HepG2 (cell line): ENCODE data around the gene MCM8. TPM values are rescaled to one million over a fixed set of nuclear protein-coding genes. Genes with fewer than 3 reads are reported as not detected.

Experiments used
- ATAC-seq: fragments of 200-7000 bp; cut with Tn5 transposase; 3 replicates; pipeline ENCODE4 v1.9.1; 2020; ENCODE audit warnings: mild to moderate bottlenecking, moderate library complexity
- BruUV-seq: library from RNA; stranded (reverse); fragments of 400-500 nt; replicated peaks from 2 replicates; lab custom pipeline; 2021; lab: Mats Ljungman, UMichigan
- CTCF ChIA-PET: fragments of 300-600 bp; formaldehyde crosslinking; extraction: SDS; loops from one replicate; lab custom pipeline; 2021; ENCODE audit warnings: low total read pairs, inconsistent platforms, low intra/inter-chr PET ratio; lab: Yijun Ruan, JAX
- POLR2A ChIA-PET: fragments of 350-600 bp; sonication (Branson Sonifier 250); formaldehyde crosslinking; loops from one replicate; lab custom pipeline; 2020; ENCODE audit warnings: antibody characterized with exemption, inconsistent platforms; lab: Yijun Ruan, JAX
- DNase-seq: peaks from one replicate; pipeline ENCODE4 v3.0.0-alpha.2; 2015; ENCODE audit warnings: low spot score
- FAIRE-seq: peaks from 3 replicates; lab custom pipeline; 2011; peaks lifted over from hg19 to GRCh38; lab: Jason Lieb, UNC
- H2AFZ ChIP-seq: one replicate; pipeline ENCODE4 v1.6.1; 2011; ENCODE audit warnings: low read length, inconsistent platforms
- H3K27ac ChIP-seq: fragments of 300-600 bp; 3 replicates; pipeline ENCODE4 v1.8.0; 2011; ENCODE audit warnings: mixed run types, mild to moderate bottlenecking, mixed read lengths, low read length, inconsistent platforms; ENCODE audit not compliant: insufficient read depth; ENCODE audit errors: extremely low read length
- H3K27me3 ChIP-seq, 2 experiments: fragments of 200-600 bp in 1 of 2; 2 replicates in 1 of 2; 3 replicates in 1 of 2; pipeline versions ENCODE4 v1.6.0 to v1.8.0; 2011; ENCODE audit warnings: low read length in 2 of 2, mild to moderate bottlenecking in 2 of 2, moderate library complexity in 2 of 2, inconsistent platforms in 1 of 2; ENCODE audit not compliant: insufficient read depth in 2 of 2, control insufficient read depth in 1 of 2
- H3K36me3 ChIP-seq, 2 experiments: fragments of 200-600 bp in 1 of 2; replicated peaks in 1 of 2; 2 replicates in 1 of 2; 3 replicates in 1 of 2; pipeline versions ENCODE4 v1.5.1 to v1.8.0; 2011; ENCODE audit warnings: low read length in 2 of 2, inconsistent platforms in 1 of 2; ENCODE audit not compliant: insufficient read depth in 2 of 2, control insufficient read depth in 1 of 2
- H3K4me1 ChIP-seq: 2 replicates; pipeline ENCODE4 v1.5.1; 2012; ENCODE audit warnings: low read length, inconsistent platforms; ENCODE audit not compliant: insufficient read depth
- H3K4me2 ChIP-seq: 2 replicates; pipeline ENCODE4 v1.6.0; 2011; ENCODE audit warnings: low read depth, low read length, inconsistent platforms
- H3K4me3 ChIP-seq, 3 experiments: fragments of 200-600 bp in 1 of 3; sonication (generic), shearing (Covaris generic) in 1 of 3; replicated peaks in 1 of 3; 2 replicates each; pipeline ENCODE4 v1.5.1; 2011 to 2016; ENCODE audit warnings: low read length in 3 of 3, inconsistent platforms in 2 of 3, low read depth in 2 of 3, mild to moderate bottlenecking in 2 of 3, control low read depth in 1 of 3, mixed read lengths in 1 of 3; ENCODE audit not compliant: insufficient read depth in 1 of 3
- H3K79me2 ChIP-seq: one replicate; pipeline ENCODE4 v1.6.1; 2011; ENCODE audit warnings: low read length, inconsistent platforms; ENCODE audit not compliant: insufficient read depth
- H3K9ac ChIP-seq: 2 replicates; pipeline ENCODE4 v1.6.0; 2011; ENCODE audit warnings: mild to moderate bottlenecking, low read depth, low read length, inconsistent platforms; ENCODE audit not compliant: insufficient read depth
- H3K9me3 ChIP-seq: 2 replicates; pipeline ENCODE4 v1.5.1; 2012; ENCODE audit warnings: mild to moderate bottlenecking, low read length
- H4K20me1 ChIP-seq: 2 replicates; pipeline ENCODE4 v1.6.0; 2011; ENCODE audit warnings: inconsistent platforms, mild to moderate bottlenecking, low read length, moderate library complexity; ENCODE audit not compliant: insufficient read depth
- ATF7 ChIP-seq, 2 experiments: fragments of 450-650 bp in 1 of 2; sonication (generic) in 1 of 2; formaldehyde crosslinking in 1 of 2; IDR thresholded peaks; 2 replicates each; pipeline versions ENCODE4 v1.4.0 to v1.6.1; 2016 to 2020; ENCODE audit warnings: antibody characterized with exemption in 1 of 2, mild to moderate bottlenecking in 1 of 2, missing genetic modification reagents in 1 of 2
- HIVEP1 ChIP-seq: sonication (generic); formaldehyde crosslinking; IDR thresholded peaks from 2 replicates; pipeline ENCODE4 v1.4.0; 2020; ENCODE audit warnings: mild to moderate bottlenecking, missing genetic modification reagents
- SMYD3 ChIP-seq: sonication (generic); formaldehyde crosslinking; IDR thresholded peaks from 2 replicates; pipeline ENCODE4 v1.8.1; 2023; ENCODE audit warnings: mild to moderate bottlenecking, missing genetic modification reagents
- WGBS: methylation state at CpG from one replicate; pipeline ENCODE4 v1.1.6; 2017; ENCODE audit warnings: low lambda C conversion rate; 5-methylcytosine and 5-hydroxymethylcytosine counted together
- in situ Hi-C: cut with HindIII; loops from 2 replicates; pipeline ENCODE4 v1.10.0; 2017; ENCODE audit warnings: low pct_unique_long_range_greater_than_20kb; ENCODE audit not compliant: extremely low pct_ligation_motif_present
- intact Hi-C: fragments of 100-400 bp; cut with micrococcal nuclease; formaldehyde crosslinking; loops from one replicate; pipeline ENCODE4 v1.10.0; 2022; ENCODE audit not compliant: unreplicated experiment
- polyA plus RNA-seq, 8 experiments: library from polyadenylated mRNA; depleted of rRNA in 3 of 8; stranded (reverse) in 7 of 8; unstranded in 1 of 8; fragments of >200 nt; fragmentation: Illumina TruSeq in 4 of 8; extraction: Trizol in 4 of 8; gene quantifications; 2 replicates each; pipeline versions ENCODE4 v1.2.1 to v1.2.3, GENCODE V29; 2011 to 2016; ENCODE audit warnings: low read depth in 4 of 8, missing spikeins in 1 of 8, mixed read lengths in 1 of 8; ENCODE audit not compliant: insufficient read depth in 1 of 8
- total RNA-seq, 5 experiments: library from RNA; depleted of rRNA; stranded (reverse); fragments of >200 nt; fragmentation: Illumina TruSeq; extraction: Trizol; gene quantifications; 2 replicates each; pipeline ENCODE4 v1.2.3, GENCODE V29; 2016; ENCODE audit warnings: low read depth in 1 of 5

MCM8 gene
- total and polyA plus RNA-seq, 2 of the 13 experiments (the other 11 are each of a cell fraction or from before 2014, with no cell fraction given): 11.5 to 59.3 TPM

DNA sequence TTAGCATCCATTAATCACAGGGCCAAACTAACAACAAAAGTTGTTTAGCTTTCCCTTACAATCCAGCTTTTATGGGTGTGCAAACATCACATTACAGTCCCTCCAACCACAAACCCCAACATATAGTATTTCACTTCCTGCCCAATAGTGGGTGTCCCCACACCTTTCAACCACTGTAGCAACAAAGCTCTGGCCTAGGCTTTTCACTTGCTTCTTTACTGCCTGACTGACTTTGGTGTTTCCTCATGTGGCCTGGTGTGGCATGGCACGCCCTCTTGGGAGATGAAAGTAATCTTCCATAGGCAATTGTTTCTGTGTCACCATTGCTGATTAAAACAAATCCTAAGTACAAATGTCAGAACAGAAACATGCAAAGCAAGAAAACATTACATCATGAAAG, 46.3 kb downstream of the MCM8 start:
- ChIA-PET POLR2A (interaction anchor here (1.2 kb wide), 1 partner anchor 11 kb away, joined by 4 read pairs; no protein-coding TSS in a partner anchor), CTCF (no interaction called here)
- Histone ChIP-seq H2AFZ (no peak overlapping the region), H4K20me1 (no peaks in the 10 kb centered on the region), H3K36me3 (peaks cover 12 to 40% of the 10 kb centered on the region in 2 experiments), H3K4me3 (no peak overlapping the region), H3K27me3 (no peaks in the 10 kb centered on the region), H3K9ac (no peak overlapping the region), H3K4me1 (no peaks in the 10 kb centered on the region), H3K9me3 (no peaks in the 10 kb centered on the region), H3K79me2 (no peaks in the 10 kb centered on the region), H3K4me2 (no peak overlapping the region), H3K27ac (no peak overlapping the region)
- intact Hi-C loops: no loop called here
- DNase-seq: no peak
- WGBS: 95% methylated on average over 1 of the region's 1 CpG
- in situ Hi-C loops: no loop called here
- no TSS peak for BruUV-seq
- TF ChIP-seq ATF7 (IDR thresholded peaks at IDR 0.05) (peak; percentile 12; the same call in 1 of the 2 replicates), ATF7 (CRISPR knock-in tag; IDR thresholded peaks at IDR 0.05) (no peak), HIVEP1 (CRISPR knock-in tag) (no peak)
- ATAC-seq: peak; percentile 80
- no peak for FAIRE-seq

DNA sequence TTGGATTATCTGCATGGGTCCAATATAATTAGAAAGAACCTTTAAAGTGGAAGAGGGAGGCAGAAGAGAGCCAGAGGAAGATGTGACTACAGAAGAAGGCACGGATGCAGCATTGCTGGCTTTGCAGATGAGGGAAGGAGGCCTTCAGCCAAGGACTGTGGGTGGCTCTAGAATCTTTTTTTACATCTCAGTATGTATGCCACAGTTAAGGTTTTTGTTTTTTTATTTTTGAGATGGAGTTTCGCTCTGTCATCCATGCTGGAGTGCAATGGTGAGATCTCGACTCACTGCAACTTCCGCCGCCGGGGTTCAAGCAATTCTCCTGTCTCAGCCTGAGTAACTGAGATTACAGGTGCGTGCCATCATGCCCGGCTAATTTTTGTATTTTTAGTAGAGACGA, 49.3 kb downstream of the MCM8 start:
- CTCF ChIA-PET: no interaction called here
- Histone ChIP-seq H3K79me2 (no peaks in the 10 kb centered on the region), H3K27me3 (no peaks in the 10 kb centered on the region), H2AFZ (no peak overlapping the region), H3K4me3 (no peak overlapping the region), H4K20me1 (no peaks in the 10 kb centered on the region), H3K9me3 (no peaks in the 10 kb centered on the region), H3K36me3 (peaks cover 11 to 22% of the 10 kb centered on the region in 2 experiments), H3K4me1 (peaks cover 3% of the 10 kb centered on the region; the same call in 1 of the 2 replicates), H3K27ac (no peak overlapping the region), H3K4me2 (no peak overlapping the region), H3K9ac (no peak overlapping the region)
- FAIRE-seq (no peak), ATAC-seq (no peak), DNase-seq (no peak)
- in situ Hi-C loops: no loop called here
- intact Hi-C loops: no loop called here
- 97% methylated on average over 9 of the region's 9 CpGs for WGBS
- TF ChIP-seq SMYD3 (CRISPR knock-in tag): no peak
- no TSS peak for BruUV-seq
- POLR2A ChIA-PET: no interaction called here
